Measurements from ENCODE around the gene LTBP2. TPM values are rescaled to one million over a fixed set of nuclear protein-coding genes. Genes with fewer than 3 reads are reported as not detected.
"Not testable (repeated sequence)": the region's sequence is repeated elsewhere in the genome, so short reads cannot be mapped to it uniquely, and the experiment has no call there.

LTBP2 gene
- total RNA-seq, 1 donor from 2014 or later: 12.0 TPM

DNA sequence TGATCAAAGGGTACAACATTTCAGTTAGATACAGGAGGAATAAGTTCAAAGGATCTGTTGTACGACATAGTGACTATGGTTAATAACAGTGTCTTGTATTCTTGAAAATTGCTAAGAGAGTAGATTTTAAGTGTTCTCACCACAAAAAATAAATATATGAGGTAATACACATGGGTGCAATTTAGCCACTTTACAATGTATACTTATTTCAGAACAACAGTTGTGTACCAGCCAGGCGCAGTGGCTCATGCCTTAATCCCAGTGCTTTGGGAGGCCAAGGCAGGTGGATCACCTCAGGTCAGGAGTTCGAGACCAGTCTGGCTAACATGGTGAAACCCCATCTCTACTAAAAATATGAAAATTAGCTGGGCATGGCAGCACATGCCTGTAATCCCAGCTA is 75.7 kb downstream of the LTBP2 start:
- not testable (repeated sequence) for H3K9me3 ChIP-seq (ENCODE audit: control insufficient read depth in 3 of 3, low read length in 3 of 3); H3K9ac ChIP-seq (ENCODE audit: low read depth in 1 of 3, low read length in 3 of 3); H3K27ac ChIP-seq (ENCODE audit: low read depth, low read length); H3K4me1 ChIP-seq (ENCODE audit: control insufficient read depth in 3 of 3, insufficient read depth in 3 of 3, low read length in 3 of 3); H3K4me3 ChIP-seq (ENCODE audit: low read length in 3 of 3); H3K36me3 ChIP-seq (ENCODE audit: control insufficient read depth in 3 of 3, insufficient read depth in 3 of 3, low read length in 3 of 3); H3K27me3 ChIP-seq (ENCODE audit: control insufficient read depth in 3 of 3, insufficient read depth in 3 of 3, low read length in 3 of 3)

DNA sequence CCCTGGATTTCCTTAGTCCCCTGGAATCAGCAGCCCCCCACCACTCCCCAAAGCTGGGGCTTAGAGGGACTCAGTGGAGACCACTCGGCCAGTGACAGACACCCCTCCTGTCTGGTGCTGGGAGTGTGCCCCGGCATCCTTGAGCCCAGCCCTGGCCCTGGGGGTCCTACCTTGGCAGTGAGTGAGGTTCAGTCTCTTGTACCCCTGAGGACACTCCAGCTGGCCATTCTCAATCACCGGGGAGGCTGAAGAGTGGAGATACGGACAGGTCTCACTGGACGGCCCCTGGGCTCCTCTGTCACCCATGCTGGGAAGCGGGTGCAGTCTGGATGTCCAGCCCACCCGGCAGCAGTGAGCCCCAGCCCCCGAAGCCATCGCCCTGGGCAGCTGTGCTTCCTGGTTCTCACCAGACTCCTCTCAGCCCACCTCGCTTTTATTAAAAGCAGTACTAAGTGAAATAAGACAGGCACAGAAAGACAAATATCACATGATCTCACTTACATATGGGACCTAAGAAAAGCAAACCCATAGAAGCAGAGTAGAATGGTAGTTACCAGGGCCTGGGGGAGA is 76.2 kb downstream of the LTBP2 start:
- Histone ChIP-seq H3K27ac (ENCODE audit: low read depth, low read length) (no peak overlapping the region), H3K36me3 (ENCODE audit: control insufficient read depth in 3 of 3, insufficient read depth in 3 of 3, low read length in 3 of 3) (peaks cover 0 to 7% (median 3%) of the 10 kb centered on the region in 3 donors), H3K9ac (ENCODE audit: low read depth in 1 of 3, low read length in 3 of 3) (no peak overlapping the region), H3K9me3 (ENCODE audit: control insufficient read depth in 3 of 3, low read length in 3 of 3) (no peaks in the 10 kb centered on the region), H3K4me3 (ENCODE audit: low read length in 3 of 3) (no peak overlapping the region), H3K27me3 (ENCODE audit: control insufficient read depth in 3 of 3, insufficient read depth in 3 of 3, low read length in 3 of 3) (peaks cover 0 to 6% (median 0%) of the 10 kb centered on the region in 3 donors), H3K4me1 (ENCODE audit: control insufficient read depth in 3 of 3, insufficient read depth in 3 of 3, low read length in 3 of 3) (no peaks in the 10 kb centered on the region)

DNA sequence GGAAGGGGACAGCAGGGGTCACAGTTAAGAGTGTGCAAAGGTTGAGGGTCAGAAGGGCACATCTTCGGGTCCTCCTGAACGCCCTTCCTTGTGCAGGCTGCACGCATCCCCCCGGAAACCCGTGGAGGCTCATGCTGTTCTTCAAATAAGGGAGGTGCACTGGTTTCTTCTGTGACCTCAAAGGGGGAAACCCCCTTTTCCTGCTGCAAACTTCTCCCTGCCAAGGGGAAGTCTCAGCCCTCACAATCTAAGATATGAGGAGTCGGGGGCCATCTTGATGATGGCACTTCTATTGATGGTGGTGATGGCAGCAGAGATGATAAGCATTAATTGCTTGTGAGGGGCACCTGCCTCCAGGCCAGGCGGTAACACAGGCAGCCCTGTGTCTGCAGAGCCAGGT is 78.5 kb downstream of the LTBP2 start:
- H3K4me1 ChIP-seq (ENCODE audit: control insufficient read depth in 3 of 3, insufficient read depth in 3 of 3, low read length in 3 of 3): no peaks in the 10 kb centered on the region
- peaks cover 0 to 3% (median 3%) of the 10 kb centered on the region in 3 donors for H3K36me3 ChIP-seq (ENCODE audit: control insufficient read depth in 3 of 3, insufficient read depth in 3 of 3, low read length in 3 of 3)
- H3K9me3 ChIP-seq (ENCODE audit: control insufficient read depth in 3 of 3, low read length in 3 of 3): no peaks in the 10 kb centered on the region
- H3K27ac ChIP-seq (ENCODE audit: low read depth, low read length): no peak overlapping the region
- H3K4me3 ChIP-seq (ENCODE audit: low read length in 3 of 3): no peak overlapping the region
- H3K9ac ChIP-seq (ENCODE audit: low read depth in 1 of 3, low read length in 3 of 3): no peak overlapping the region
- peaks cover 0 to 6% (median 0%) of the 10 kb centered on the region in 3 donors for H3K27me3 ChIP-seq (ENCODE audit: control insufficient read depth in 3 of 3, insufficient read depth in 3 of 3, low read length in 3 of 3)

DNA sequence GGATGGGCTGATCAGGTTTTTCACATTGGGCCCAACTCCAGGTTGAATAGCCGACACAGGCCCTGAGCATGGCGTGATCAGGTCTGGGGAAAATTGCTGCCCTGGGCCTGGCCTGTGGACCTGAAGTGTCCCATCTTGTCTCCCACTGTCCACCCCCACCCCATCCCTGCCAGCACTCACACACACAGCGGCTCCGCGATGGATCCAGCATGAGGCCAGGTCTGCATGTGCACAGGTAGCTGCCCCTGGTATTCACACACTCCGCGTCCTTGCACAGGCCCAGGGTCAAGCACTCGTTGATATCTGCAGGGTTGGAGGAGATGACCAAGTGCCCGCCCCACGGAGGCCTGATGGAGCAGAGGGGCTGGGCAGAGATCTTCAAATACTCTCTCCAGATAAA is 79.8 kb downstream of the LTBP2 start:
- Histone ChIP-seq H3K4me3 (ENCODE audit: low read length in 3 of 3) (no peak overlapping the region), H3K9ac (ENCODE audit: low read depth in 1 of 3, low read length in 3 of 3) (no peak overlapping the region), H3K4me1 (ENCODE audit: control insufficient read depth in 3 of 3, insufficient read depth in 3 of 3, low read length in 3 of 3) (peaks cover 0 to 1% (median under 1%) of the 10 kb centered on the region in 3 donors), H3K9me3 (ENCODE audit: control insufficient read depth in 3 of 3, low read length in 3 of 3) (no peaks in the 10 kb centered on the region), H3K36me3 (ENCODE audit: control insufficient read depth in 3 of 3, insufficient read depth in 3 of 3, low read length in 3 of 3) (peaks cover 0 to 3% (median 3%) of the 10 kb centered on the region in 3 donors), H3K27ac (ENCODE audit: low read depth, low read length) (no peak overlapping the region), H3K27me3 (ENCODE audit: control insufficient read depth in 3 of 3, insufficient read depth in 3 of 3, low read length in 3 of 3) (peaks cover 0 to 6% (median 0%) of the 10 kb centered on the region in 3 donors)

DNA sequence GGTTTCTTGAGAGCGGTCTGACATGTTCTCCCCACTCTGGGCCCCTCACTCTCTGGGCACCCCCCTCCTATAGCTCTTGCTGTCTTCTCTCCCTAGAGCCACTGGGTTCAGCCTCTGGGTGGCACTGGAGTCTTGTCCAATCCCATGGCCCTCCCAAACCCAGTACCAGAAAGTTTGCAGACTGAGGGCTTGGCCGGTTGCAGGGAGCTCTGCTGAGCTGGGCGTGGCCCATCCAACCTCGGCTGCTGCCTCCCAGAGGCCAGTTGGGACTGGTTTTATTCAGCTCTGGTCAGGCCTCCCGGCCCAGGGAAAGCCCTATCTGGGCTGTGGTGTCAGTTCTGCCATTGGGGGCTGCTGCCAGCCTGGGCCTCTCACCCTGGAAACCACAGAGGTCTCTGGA is 80.6 kb downstream of the LTBP2 start:
- H3K36me3 ChIP-seq (ENCODE audit: control insufficient read depth in 3 of 3, insufficient read depth in 3 of 3, low read length in 3 of 3): peaks cover 0 to 3% (median 3%) of the 10 kb centered on the region in 3 donors
- peaks cover 0 to 8% (median 2%) of the 10 kb centered on the region in 3 donors for H3K4me1 ChIP-seq (ENCODE audit: control insufficient read depth in 3 of 3, insufficient read depth in 3 of 3, low read length in 3 of 3)
- no peak overlapping the region for H3K4me3 ChIP-seq (ENCODE audit: low read length in 3 of 3)
- no peak overlapping the region for H3K27ac ChIP-seq (ENCODE audit: low read depth, low read length)
- peaks cover 0 to 6% (median 0%) of the 10 kb centered on the region in 3 donors for H3K27me3 ChIP-seq (ENCODE audit: control insufficient read depth in 3 of 3, insufficient read depth in 3 of 3, low read length in 3 of 3)
- no peaks in the 10 kb centered on the region for H3K9me3 ChIP-seq (ENCODE audit: control insufficient read depth in 3 of 3, low read length in 3 of 3)
- H3K9ac ChIP-seq (ENCODE audit: low read depth in 1 of 3, low read length in 3 of 3): no peak overlapping the region

DNA sequence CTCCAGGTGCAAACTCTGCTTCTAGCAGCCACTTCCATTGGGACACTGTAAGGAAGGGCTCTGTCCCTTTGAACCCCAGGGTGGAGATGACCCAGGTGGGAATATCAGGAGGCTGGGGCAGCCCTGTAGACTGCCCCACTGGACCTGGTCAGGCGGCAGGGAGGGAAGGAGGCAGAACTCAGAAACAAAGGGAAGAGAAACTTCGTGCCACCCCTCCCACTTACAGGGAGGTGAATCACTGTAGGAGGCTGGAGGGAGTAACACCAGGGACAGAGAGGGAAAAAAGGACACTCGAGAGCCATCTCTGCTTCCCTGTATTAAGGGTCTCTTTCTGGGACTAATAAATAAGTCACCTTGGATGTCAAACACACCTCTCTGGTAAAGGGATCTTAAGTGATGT is 81.0 kb downstream of the LTBP2 start:
- Histone ChIP-seq H3K36me3 (ENCODE audit: control insufficient read depth in 3 of 3, insufficient read depth in 3 of 3, low read length in 3 of 3) (peaks cover 0 to 3% (median 3%) of the 10 kb centered on the region in 3 donors), H3K27ac (ENCODE audit: low read depth, low read length) (no peak overlapping the region)

DNA sequence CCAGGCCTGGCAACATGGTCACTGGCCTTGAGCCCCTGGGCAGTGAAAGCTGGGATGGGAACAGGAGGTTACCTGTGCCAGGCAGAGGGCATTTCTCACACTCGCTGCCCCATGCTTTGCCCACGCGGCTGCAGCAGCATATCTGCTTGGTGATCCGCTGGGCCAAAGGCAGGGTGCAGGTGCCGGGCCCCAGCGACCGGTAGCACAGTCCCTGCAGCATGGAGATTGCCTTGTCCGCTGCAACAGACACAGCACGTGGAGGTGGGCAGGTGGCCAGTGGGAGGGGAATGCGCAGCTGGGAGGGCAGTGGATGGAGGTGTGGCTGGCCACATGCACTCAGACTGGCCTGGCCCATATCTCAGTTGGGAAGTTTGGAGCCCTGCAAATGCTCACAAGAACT is 83.2 kb downstream of the LTBP2 start:
- H3K27ac ChIP-seq (ENCODE audit: low read depth, low read length): no peak overlapping the region
- H3K4me1 ChIP-seq (ENCODE audit: control insufficient read depth in 3 of 3, insufficient read depth in 3 of 3, low read length in 3 of 3): peaks cover 15 to 27% (median 16%) of the 10 kb centered on the region in 3 donors
- H3K4me3 ChIP-seq (ENCODE audit: low read length in 3 of 3): no peak overlapping the region
- H3K9ac ChIP-seq (ENCODE audit: low read depth in 1 of 3, low read length in 3 of 3): no peak overlapping the region
- no peaks in the 10 kb centered on the region for H3K27me3 ChIP-seq (ENCODE audit: control insufficient read depth in 3 of 3, insufficient read depth in 3 of 3, low read length in 3 of 3)
- H3K36me3 ChIP-seq (ENCODE audit: control insufficient read depth in 3 of 3, insufficient read depth in 3 of 3, low read length in 3 of 3): peaks cover 0 to 3% (median 3%) of the 10 kb centered on the region in 3 donors
- H3K9me3 ChIP-seq (ENCODE audit: control insufficient read depth in 3 of 3, low read length in 3 of 3): no peaks in the 10 kb centered on the region

More for the DNA sequence above, 81.0 kb downstream of the LTBP2 start:
- Histone ChIP-seq H3K9ac (ENCODE audit: low read depth in 1 of 3, low read length in 3 of 3) (no peak overlapping the region), H3K9me3 (ENCODE audit: control insufficient read depth in 3 of 3, low read length in 3 of 3) (no peaks in the 10 kb centered on the region), H3K4me3 (ENCODE audit: low read length in 3 of 3) (no peak overlapping the region), H3K27me3 (ENCODE audit: control insufficient read depth in 3 of 3, insufficient read depth in 3 of 3, low read length in 3 of 3) (peaks cover 0 to 6% (median 0%) of the 10 kb centered on the region in 3 donors), H3K4me1 (ENCODE audit: control insufficient read depth in 3 of 3, insufficient read depth in 3 of 3, low read length in 3 of 3) (peaks cover 2 to 11% (median 3%) of the 10 kb centered on the region in 3 donors)

DNA sequence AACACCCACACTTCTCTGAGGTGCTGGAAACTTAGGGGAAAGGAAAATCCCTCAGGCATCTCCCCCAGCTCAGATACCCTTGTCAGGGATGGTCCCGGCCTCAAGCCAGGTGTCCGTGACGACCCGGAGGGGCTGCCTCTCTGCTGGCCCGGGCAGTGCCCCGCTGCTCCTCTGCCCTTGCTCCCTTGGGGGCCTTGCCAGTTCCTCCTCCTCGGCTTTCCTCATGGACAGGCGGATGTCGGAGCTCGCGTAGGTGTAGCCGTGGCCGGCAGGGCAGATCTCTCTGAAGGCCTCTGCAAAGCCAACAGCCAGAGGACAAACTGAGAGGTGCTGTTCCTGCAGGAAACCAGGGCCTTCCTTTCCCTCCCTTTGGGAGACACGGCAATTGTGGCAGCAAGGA is 83.6 kb downstream of the LTBP2 start:
- H3K27me3 ChIP-seq (ENCODE audit: control insufficient read depth in 3 of 3, insufficient read depth in 3 of 3, low read length in 3 of 3): no peaks in the 10 kb centered on the region
- peaks cover 15 to 27% (median 16%) of the 10 kb centered on the region in 3 donors for H3K4me1 ChIP-seq (ENCODE audit: control insufficient read depth in 3 of 3, insufficient read depth in 3 of 3, low read length in 3 of 3)
- H3K9ac ChIP-seq (ENCODE audit: low read depth in 1 of 3, low read length in 3 of 3): no peak overlapping the region
- peaks cover 0 to 3% (median 3%) of the 10 kb centered on the region in 3 donors for H3K36me3 ChIP-seq (ENCODE audit: control insufficient read depth in 3 of 3, insufficient read depth in 3 of 3, low read length in 3 of 3)
- H3K9me3 ChIP-seq (ENCODE audit: control insufficient read depth in 3 of 3, low read length in 3 of 3): no peaks in the 10 kb centered on the region
- no peak overlapping the region for H3K4me3 ChIP-seq (ENCODE audit: low read length in 3 of 3)
- no peak overlapping the region for H3K27ac ChIP-seq (ENCODE audit: low read depth, low read length)

DNA sequence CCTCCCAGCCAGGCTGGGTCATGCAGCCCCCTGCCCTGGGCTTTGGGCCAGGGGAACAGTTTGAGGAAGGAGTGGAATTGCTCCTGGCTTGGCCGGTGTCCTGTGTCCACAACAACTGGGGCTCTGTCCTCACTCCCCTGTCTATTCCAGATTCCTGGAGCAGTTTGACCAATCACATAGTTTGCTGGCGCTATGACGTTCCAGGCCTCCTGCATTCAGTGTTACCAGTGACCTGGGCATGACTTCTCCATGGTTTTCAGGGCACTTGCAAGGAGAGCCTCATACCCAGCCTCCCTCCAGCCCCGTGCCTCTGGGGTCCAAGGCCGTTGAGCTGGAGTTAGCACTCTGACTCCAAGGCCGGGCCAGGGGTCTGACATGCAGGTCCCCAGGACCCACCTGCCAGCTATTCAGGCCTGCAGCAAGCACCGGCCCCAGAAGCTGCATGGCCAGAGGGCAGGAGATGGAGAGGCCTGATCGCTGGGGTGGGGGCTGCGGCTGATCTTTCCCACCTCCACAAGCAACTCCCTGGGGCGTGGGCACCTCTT is 84.2 kb downstream of the LTBP2 start:
- H3K27me3 ChIP-seq (ENCODE audit: control insufficient read depth in 3 of 3, insufficient read depth in 3 of 3, low read length in 3 of 3): no peaks in the 10 kb centered on the region
- no peaks in the 10 kb centered on the region for H3K9me3 ChIP-seq (ENCODE audit: control insufficient read depth in 3 of 3, low read length in 3 of 3)
- no peak overlapping the region for H3K27ac ChIP-seq (ENCODE audit: low read depth, low read length)
- H3K9ac ChIP-seq (ENCODE audit: low read depth in 1 of 3, low read length in 3 of 3): no peak overlapping the region
- peaks cover 15 to 27% (median 16%) of the 10 kb centered on the region in 3 donors for H3K4me1 ChIP-seq (ENCODE audit: control insufficient read depth in 3 of 3, insufficient read depth in 3 of 3, low read length in 3 of 3)
- peaks cover 0 to 3% (median 0%) of the 10 kb centered on the region in 3 donors for H3K36me3 ChIP-seq (ENCODE audit: control insufficient read depth in 3 of 3, insufficient read depth in 3 of 3, low read length in 3 of 3)
- no peak overlapping the region for H3K4me3 ChIP-seq (ENCODE audit: low read length in 3 of 3)

DNA sequence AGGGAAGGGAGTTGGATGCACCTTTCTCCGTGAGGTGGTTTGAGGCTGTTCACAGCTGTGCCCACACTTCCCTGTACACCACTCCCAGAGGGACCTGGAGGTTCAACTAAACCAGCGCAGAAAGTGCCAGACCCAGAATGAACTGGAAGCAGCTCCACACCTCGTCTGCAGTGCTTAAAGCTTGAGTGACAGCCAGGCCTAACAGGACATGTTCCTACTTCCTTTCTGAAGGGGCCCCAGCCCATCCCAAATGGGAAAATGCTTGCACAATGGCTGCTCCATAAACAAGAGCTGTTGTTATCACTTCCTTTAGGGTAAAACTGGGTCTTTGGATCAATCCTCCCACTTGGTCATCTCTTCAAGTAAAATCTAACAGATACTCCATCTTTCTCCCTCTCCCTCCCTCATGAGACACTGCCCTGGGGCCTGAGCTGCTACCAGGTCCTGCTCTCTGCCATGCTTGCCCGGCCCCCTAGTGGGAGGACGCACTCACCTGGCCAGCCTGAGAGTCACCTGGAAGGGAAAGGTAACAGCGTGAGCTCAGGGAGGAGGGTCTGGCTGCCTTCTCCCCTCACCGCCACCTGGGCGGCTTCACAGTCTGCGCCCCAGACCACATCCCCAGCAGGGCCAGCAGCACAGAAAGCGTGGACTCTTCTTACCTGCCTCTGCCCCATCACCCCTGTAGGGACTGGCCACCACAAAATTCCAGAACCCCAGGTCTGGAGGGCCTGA is 85.0 kb downstream of the LTBP2 start:
- Histone ChIP-seq H3K36me3 (ENCODE audit: control insufficient read depth in 3 of 3, insufficient read depth in 3 of 3, low read length in 3 of 3) (peaks cover 0 to 3% (median 0%) of the 10 kb centered on the region in 3 donors), H3K9me3 (ENCODE audit: control insufficient read depth in 3 of 3, low read length in 3 of 3) (no peaks in the 10 kb centered on the region), H3K4me1 (ENCODE audit: control insufficient read depth in 3 of 3, insufficient read depth in 3 of 3, low read length in 3 of 3) (peaks cover 15 to 27% (median 16%) of the 10 kb centered on the region in 3 donors), H3K9ac (ENCODE audit: low read depth in 1 of 3, low read length in 3 of 3) (no peak overlapping the region), H3K27me3 (ENCODE audit: control insufficient read depth in 3 of 3, insufficient read depth in 3 of 3, low read length in 3 of 3) (no peaks in the 10 kb centered on the region), H3K27ac (ENCODE audit: low read depth, low read length) (no peak overlapping the region), H3K4me3 (ENCODE audit: low read length in 3 of 3) (no peak overlapping the region)
